GM21447 (cell line): ENCODE results near the gene ICA1.
"Not testable (repeated sequence)": the region's sequence is repeated elsewhere in the genome, so short reads cannot be mapped to it uniquely, and the experiment has no call there.

ENCODE experiments used
- ATAC-seq: cut with Tn5 transposase; IDR thresholded peaks from one replicate; pipeline ENCODE4 v1.9.1; 2021; ENCODE audit not compliant: unreplicated experiment

The ICA1 gene

GRCh38 chr7:8263048-8263447 lies 1.1 kb upstream of the ICA1 start:
- no peak for ATAC-seq

DNA sequence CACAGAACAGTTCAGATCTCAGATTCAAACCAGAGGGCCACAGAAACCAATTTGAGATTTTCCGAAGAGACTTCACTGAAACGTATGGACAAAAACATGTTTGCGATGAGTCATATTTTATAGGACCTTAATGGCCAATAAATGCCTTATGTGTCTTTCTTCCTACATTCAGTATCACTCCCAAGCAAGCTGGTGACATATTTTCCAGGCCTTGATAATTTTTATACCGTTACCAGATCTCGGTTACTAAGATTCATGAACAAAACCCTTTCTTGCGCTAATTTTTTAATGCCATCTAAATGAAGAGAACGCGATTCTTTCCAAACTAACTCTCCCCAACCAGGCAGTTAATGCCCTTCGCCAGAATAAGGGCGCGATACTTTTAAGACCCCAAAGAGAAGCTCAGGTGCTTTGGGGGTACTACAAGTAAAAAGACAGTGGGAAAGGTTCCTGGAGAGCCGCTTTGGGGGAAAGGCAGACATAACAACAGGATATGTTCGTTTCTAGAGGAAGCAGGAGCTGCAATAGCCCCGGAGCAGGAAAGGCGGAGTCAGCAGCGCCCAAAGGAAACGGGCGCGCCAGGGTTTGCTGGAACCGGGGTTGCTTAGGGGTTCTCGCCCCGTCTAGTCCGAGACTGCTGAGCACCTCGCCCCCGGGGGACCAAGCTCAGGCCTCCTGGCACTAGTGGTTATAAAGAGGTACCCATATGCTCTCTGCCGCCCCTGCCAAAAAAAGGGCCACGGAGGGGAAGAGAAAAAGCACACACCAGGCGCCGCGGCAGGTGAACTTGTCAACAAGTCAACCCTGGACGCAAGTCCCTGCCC lies 884 bp downstream of the ICA1 start:
- ATAC-seq: no peak

DNA sequence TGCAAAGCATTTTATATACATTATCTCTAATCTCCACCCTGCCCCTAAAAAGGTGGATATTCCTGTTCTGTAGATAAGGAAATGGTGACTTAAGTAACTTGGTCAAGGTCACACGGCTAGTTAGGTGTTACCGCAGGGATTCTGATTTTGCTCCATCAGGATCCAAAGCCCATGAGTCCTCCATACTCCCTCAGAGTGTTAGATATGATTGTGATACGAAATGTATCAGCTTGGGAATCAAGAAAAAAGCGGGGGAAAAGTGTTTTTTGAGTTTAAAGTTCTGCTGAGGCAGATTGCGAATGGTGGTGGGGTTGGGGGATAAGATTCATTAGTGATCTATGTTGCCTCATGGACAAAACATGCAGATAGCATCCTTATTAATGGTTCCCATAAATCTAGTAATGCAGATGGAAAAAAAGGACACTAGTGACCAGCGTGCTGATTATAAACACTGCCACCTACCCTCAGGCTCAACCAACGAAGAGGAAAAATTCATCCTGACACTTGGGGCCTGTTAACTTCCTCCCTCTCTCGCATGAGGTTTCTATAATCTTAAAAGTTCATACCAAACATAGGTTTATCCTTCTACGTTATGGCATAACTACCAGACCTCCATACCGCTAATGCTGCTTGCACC lies 2.3 kb downstream of the ICA1 start:
- no peak for ATAC-seq

- no peak for ATAC-seq
Observed at GRCh38 chr7:8258734-8259133, 3.2 kb downstream of the ICA1 start.

DNA sequence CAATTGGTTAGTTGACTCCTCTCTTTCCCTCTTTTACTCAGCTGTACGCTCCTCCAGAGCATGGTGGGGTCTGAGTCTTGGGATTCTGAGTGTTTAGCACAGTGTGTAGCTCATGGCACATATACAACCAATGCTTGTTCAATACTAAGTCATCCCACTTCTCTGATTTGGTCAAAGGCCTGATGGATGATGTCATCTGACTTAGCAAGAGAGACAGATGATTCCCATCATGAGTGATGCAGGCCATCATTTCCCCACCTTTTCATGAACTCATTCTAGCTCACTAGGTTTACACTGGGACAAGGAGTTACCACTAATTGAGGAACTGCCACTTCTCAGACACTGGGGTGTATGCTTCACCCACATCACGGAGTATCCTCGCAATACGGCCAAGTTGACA lies 3.8 kb downstream of the ICA1 start:
- ATAC-seq: no peak

DNA sequence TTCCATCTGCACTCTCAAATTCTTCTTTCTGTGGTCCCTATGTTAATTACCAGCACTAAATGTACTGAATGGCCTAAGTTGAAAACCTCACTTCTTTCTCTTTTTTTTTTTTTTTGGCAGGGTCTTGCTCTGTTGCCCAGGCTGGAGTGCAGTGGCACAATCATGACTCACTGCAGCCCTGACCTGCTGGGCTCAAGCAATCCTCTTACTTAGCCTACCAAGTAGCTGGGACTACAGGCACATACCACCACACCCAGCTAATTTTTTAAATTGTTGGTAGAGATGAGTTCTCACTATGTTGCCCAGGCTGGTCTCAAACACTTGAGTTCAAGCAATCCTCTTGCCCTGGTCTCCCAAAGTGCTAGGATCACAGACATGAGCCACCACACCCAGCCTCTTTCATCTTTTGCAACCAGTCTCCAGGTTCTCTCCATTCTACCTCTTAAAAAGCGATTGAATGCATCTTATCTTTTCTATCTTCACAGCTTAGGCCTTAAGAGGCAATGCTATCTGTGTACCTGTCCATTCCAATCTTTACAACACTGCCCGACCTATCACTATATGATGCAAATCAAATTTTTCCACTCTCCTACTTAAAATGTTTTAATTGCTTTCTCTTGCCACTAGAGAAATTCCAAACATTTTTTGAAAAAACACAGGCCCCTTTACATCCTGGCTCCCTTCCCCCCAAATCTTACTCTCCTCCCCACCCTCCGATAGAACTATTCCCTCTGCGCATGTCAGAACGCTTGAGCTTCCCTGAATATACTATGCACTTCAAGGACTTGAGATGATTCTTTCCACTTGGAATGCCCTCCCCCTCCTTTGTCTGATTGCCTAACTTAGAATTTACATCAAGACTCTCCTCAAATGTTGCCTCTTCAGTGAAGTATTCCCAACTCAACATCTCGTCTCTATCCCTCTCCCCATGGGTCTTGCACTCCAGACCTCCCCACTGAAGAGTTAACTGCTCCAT lies 6.0 kb downstream of the ICA1 start:
- ATAC-seq: no peak

DNA sequence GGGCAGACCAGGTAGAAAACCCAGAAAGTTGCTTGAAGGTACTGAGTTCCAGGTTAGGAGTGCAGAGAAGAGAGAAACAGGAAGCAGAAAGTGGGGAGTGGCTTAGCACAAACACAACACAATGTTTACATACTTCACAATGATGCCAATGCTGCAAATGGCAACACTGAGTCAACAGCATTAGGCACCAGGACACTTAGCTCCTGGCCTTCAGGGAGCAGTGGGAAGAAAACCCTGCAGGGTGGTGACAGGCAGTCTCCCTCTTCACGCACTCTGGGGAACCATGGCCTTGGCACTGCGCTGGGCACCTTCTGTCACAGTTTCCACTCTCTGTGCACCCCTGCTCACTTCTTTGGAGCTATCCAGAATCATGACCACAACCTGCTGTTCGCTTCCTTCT lies 7.3 kb downstream of the ICA1 start:
- ATAC-seq: no peak

DNA sequence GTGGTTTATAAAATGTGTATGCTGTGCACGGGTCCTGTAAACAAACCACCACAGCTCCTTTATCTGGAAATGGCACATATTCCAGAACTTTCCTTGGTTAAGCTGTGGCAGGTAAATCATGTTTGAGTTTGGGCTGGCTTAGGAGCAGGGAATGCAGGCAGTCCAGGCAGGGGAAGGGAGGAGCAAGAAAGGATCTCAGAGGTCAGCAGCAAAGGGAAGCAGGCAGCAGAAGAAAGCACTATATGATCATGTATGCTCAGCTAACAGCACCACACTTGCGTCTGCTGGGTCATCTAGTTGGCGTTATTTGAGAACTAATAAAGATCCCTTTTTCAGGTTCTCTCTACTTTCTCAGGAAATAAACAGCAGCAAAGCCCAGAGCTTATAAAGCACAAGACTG lies 7.8 kb downstream of the ICA1 start:
- no peak for ATAC-seq

DNA sequence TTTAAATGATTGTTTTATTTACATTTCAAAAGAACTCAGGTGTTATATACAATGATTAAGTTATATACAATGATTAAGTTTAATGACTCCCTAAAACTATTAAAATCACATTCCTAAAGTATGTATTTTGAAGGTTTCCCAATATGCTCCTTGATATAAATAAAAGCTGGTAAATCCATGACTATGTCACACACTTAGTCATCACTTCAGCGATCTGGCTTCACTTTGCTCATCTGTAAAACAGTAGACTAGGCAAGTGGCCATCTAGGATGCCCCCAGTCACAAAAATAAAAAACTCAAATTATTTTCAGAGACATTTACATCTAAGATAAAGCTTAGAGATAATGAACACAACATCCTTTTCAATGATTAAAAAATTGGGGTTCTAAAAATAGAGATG lies 10.8 kb downstream of the ICA1 start:
- no peak for ATAC-seq

DNA sequence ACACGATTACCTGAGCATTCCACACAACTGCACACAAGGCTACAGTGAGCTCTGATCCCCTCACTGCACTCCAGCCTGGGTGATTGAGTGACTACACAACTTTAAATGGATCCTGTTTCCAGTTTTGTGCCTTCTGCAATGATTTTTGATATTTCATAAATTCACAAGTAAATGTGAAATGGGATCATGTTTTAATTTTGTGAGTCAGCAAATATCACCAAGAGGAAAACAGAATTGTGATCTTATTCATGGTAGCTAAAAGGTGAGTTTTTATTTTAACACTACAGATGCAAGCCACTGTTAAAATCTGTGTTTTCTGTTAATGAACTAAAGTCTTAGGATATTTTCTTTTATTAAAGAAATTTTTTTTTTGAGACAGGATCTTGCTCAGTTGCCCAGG lies 11.4 kb downstream of the ICA1 start:
- no peak for ATAC-seq

GRCh38 chr7:8249121-8249520 lies 12.8 kb downstream of the ICA1 start:
- no peak for ATAC-seq

GRCh38 chr7:8246020-8246419 lies 15.9 kb downstream of the ICA1 start:
- no peak for ATAC-seq

DNA sequence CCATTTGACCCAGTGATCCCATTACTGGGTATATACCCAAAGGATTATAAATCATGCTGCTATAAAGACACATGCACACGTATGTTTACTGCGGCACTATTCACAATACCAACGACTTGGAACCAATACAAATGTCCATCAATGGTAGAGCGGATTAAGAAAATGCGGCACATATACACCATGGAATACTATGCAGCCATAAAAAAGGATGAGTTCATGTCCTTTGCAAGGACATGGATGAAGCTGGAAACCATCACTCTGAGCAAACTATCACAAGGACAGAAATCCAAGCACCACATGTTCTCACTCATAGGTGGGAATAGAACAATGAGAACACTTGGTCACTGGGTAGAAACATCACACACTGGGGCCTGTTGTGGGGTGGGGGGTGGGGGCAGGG lies 16.9 kb downstream of the ICA1 start:
- ATAC-seq: not testable (repeated sequence)

DNA sequence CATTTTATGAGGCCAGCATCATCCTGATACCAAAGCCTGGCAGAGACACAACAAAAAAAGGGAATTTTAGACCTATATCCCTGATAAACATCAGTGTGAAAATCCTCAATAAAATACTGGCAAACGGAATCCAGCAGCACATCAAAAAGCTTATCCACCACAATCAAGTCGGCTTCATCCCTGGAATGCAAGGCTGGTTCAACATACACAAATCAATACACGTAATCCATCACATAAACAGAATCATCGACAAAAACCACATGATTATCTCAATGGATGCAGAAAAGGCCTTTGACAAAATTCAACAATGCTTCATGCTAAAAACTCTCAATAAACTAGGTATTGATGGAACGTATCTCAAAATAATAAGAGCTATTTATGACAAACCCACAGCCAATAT lies 18.9 kb downstream of the ICA1 start:
- not testable (repeated sequence) for ATAC-seq

DNA sequence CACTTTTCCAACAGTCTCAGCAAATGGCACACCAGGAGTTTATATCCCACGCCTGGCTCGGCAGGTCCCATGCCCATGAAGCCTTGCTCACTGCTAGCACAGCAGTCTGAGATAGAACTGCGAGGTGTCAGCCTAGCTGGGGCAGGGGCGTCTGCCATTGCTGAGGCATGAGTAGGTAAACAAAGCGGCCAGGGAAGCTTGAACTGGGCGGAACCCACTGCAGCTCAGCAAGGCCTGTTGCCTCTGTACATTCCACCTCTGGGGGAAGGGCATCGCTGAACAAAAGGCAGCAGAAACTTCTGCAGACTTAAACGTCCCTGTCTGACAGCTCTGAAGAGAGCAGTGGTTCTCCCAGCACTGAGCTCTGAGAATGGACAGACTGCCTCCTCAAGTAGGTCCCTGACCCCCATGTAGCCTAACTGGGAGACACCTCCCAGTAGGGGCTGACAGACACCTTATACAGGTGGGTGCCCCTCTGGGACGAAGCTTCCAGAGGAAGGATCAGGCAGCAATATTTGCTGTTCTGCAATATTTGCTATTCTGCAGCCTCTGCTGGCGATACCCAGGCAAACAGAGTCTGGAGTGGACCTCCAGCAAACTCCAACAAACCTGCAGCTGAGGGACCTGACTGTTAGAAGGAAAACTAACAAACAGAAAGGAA lies 22.1 kb downstream of the ICA1 start:
- not testable (repeated sequence) for ATAC-seq

- ATAC-seq: no peak
Observed at GRCh38 chr7:8236780-8237407, 25.1 kb downstream of the ICA1 start.

DNA sequence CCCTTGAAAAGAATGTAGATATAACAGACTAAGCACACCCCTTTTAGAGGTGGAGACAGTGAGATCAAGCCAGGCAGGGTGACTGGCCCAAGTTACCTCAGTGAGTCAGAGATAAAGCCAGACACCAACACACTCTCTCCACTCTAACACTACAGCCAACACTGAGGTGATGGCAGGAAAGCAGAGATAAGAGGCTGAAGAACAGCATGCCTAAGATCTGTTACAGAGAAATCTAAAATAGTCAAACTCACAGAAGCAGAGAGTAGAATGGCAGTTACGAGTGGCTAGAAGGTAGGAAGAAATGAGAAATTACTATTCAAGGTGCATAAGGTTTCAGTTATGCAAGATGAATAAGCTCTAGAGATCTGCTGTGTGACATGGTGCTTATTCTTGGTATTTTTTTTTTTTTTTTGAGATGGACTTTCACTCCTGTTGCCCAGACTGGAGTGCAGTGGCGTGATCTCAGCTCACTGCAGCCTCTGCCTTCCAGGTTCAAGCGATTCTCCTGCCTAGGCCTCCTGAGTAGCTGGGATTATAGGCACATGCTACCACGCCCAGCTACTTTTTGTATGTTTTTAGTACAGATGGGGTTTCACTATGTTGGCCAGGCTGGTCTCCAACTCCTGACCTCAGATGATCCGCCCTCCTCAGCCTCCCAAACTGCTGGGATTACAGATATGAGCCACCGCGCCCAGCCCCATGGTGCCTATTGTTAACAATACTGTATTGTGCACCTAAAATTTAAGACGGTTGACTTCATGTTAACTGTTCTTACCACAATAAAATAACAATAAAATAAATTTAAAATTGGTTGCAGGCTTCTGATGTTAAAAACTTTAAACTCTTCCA lies 28.7 kb downstream of the ICA1 start:
- ATAC-seq: no peak

DNA sequence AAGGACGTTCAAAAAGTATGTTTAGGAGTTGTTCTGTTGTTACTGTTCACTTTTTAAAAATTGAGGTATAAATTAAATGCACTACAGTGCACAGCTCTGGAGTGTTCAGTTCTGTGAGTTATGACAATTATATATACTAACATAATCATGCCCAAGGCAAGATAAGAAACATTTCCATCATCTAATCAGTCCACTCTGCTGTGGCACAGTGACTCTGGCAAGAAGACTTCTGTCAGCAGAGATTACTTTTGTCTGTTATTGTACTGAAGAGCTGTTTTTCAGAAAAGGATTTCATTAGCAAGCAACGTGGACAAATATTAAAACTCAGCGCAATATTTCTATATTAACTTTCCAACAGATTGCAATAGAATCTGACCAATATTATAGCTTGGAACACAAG lies 32.0 kb downstream of the ICA1 start:
- ATAC-seq: no peak

- no peak for ATAC-seq
Observed at GRCh38 chr7:8228766-8229674, 32.9 kb downstream of the ICA1 start.
